Left forelimb (tissue), 1 donor: ENCODE measurements around the gene VAMP5.
A peak's percentile ranks its signal among the peaks of the same experiment; 100 is the strongest.
"Not testable (repeated sequence)": the region's sequence is repeated elsewhere in the genome, so short reads cannot be mapped to it uniquely, and the experiment has no call there.

Experiments
- DNase-seq: peaks from one replicate; pipeline ENCODE4 v3.0.0-alpha.2; 2018; ENCODE audit warnings: low spot score

Gene VAMP5

DNA sequence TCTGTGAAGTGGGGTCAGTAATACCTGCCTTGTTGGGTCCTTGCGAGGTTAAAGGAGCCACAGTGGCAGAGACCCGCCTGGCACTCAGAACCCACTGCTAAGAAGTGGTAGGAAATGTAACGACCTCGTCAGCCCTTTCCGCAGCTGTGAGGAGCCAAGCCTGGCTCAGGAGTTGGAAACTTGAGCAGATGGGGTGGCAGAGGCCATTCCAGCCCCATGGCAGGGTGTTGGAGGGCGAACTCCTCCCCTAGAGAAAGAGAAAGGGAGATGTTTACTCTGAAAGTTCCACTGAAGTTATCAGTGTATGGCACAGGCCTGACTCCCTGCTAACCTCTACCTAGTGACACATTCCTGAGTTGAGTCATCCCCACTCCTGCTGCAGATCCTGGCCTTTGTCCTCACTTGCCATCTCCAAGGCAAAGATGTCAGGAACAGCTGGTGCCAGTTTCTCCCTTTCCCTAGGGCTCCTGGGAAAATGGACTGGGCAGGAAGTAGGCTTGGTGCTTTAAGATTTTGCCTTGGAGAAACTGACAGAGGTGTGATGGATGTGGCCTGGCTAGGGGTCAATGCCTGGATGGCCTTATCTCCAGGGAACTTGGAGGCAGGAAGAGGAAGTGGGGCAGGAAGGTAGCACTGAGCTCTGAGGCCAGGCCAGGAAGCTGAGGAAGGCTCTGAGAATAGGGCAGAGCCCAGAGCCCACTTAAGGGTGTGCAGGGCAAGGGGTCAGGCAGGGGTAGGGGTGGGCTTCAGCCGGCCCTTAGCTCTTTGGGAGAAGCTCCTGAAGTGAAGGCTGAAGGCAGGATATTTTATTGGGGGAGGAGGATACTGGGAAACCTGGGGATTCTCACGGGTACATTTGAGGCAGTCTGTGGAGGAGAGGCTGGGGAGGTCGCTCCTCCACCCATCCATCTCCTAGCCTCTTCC lies 888 bp downstream of the VAMP5 start:
- no peak for DNase-seq

GRCh38 chr2:85585781-85586105 lies 1.5 kb downstream of the VAMP5 start:
- no peak for DNase-seq

DNA sequence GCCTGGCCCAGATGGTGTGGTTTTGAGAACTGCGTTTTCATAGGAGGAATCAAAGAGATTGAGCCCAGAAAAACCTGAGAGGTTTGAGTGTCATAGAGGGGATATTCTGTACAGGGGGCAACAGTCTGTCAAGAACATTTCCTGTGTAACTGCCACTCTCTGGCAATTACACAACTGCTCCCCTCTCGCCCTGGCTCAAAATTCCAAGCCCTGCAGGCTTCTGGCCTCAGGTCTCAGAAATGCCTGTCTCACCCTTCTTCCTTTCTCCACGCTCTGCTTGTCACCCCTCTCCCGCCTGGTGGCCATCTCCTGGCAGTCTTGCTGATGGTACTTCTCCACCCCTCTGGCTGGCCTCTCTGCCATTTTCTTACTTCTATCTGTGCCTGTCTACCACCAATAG lies 4.0 kb downstream of the VAMP5 start:
- DNase-seq = no peak

DNA sequence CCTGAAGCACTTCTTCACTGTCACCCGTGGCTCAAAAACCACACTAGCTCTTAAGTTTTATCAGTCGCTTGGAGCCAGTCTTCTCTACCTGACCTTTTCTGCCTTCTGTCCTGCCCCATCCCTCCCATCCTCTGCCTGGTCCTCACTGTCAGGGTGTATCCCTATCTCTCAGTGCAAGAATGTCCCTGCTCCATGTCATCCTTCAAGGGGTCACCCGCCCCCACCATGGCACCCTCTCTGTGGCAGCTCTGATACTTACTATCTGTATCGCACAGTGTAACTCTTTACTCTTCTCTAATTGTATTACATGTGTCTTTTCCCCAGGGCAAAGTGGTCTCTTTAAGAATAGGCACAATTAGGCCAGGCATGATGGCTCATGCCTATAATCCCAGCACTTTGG lies 4.4 kb downstream of the VAMP5 start:
- no peak for DNase-seq

GRCh38 chr2:85589181-85589580 lies 5.0 kb downstream of the VAMP5 start:
- no peak for DNase-seq

- DNase-seq = no peak
Measured at GRCh38 chr2:85589982-85590791, 6.0 kb downstream of the VAMP5 start.

DNA sequence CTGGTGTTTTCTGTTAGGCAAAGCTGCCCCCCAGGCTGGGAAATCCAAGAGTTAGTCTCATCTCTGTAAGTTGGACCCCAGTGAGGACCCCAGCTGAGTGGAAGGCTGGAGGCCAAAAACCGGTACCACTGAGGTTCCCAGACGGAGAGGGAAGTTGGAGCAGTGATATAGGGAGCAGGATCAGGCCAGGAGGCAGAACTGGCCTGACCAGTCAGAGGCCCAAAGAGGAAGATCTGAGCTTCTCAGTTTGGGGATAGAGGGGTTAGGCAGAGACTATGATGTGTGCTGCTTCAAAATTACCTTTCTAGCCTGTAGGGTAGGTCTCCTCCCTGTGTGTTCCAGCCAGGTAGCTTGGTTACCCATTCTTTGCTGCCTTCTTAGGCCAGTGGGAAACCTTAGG lies 6.7 kb downstream of the VAMP5 start:
- DNase-seq = no peak

- DNase-seq = no peak
Measured at GRCh38 chr2:85591563-85591962, 7.3 kb downstream of the VAMP5 start.

DNA sequence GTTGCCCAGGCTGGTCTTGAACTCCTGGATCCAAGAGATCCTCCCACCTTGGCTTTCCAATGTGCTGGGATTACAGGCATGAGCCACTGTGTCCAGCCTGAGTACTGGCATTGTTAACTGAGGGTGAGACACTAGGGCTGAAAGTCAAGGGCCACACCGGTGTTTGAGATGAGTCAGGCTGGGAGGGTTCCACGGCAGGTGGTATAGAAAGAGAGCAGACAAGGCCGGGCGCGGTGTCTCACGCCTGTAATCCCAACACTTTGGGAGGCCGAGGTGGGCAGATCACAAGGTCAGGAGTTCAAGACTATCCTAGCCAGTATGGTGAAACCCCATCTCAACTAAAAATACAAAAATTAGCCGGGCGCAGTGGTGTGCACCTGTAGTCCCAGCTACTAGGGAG lies 8.1 kb downstream of the VAMP5 start:
- not testable (repeated sequence) for DNase-seq

GRCh38 chr2:85593023-85593422 lies 8.8 kb downstream of the VAMP5 start:
- no peak for DNase-seq

DNA sequence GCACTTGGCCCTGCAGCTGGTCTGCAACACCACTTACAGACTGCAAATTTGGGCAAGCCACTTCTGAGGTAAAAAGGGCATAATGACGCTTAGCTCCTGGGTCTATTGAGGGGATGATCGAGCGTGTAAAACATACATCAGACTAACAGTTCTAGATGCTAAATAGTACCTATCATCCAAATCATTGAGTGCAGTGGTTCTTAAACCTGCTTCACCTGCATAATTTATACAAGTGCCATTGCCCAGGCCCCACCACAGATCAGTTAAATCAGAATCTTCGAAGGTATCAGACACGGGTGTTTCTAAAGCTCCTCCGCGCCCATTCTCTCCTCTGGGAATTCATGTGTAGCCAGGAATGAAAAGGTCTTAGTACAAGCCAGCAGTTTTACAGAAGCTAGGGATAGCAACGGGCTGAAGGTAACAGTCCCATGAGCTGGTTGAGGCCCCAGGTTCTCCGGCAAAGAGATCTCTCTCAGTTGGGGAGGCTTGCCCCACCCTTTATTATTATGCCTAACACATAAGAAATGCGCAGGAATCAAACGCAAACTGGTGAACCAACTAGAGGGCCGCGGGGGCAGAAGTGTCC lies 10.6 kb downstream of the VAMP5 start:
- no peak for DNase-seq

DNA sequence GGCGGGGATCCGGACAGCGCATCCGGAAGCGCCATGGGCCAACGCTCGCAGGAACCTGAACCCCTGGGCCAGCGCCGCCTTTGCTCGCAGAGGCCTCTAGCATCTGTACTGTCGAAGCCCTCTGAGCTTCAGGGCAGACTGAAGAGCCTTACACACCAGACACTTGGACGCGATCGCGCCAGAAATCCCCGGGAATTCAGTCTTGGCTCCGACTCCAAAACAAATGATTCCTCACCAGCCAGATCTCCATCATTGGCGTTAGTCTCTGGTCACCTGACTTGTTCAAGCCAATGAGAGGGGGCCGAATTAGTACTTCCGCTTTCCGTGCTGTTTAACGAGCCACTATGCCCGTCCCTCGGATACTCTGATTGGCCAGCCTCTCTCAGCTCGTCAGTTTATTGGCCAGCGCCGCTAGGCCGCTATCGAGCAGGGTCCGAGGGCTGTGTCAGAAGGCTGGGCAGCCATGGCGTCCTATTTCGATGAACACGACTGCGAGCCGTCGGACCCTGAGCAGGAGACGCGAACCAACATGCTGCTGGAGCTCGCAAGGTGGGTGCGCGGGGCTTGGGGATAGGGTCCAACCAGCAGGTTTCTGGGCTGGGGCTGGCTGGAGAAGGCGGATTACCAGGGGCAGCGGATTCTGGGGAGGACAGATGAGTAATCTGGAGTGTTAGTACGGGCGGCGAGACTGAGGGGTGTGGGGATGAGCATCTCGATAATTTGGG lies 11.2 kb downstream of the VAMP5 start, which contains the start of gene RNF181:
RNF181 (plus strand) TSS at position 445 of the 725 bp plus-strand sequence; CDS start at position 464, 19 bp downstream.
- peak; percentile 93 for DNase-seq

GRCh38 chr2:85596026-85596333 lies 11.7 kb downstream of the VAMP5 start:
- DNase-seq = no peak

- no peak for DNase-seq
Measured at GRCh38 chr2:85596486-85597143, 12.4 kb downstream of the VAMP5 start.

GRCh38 chr2:85597241-85597640 lies 13.0 kb downstream of the VAMP5 start:
- no peak for DNase-seq

DNA sequence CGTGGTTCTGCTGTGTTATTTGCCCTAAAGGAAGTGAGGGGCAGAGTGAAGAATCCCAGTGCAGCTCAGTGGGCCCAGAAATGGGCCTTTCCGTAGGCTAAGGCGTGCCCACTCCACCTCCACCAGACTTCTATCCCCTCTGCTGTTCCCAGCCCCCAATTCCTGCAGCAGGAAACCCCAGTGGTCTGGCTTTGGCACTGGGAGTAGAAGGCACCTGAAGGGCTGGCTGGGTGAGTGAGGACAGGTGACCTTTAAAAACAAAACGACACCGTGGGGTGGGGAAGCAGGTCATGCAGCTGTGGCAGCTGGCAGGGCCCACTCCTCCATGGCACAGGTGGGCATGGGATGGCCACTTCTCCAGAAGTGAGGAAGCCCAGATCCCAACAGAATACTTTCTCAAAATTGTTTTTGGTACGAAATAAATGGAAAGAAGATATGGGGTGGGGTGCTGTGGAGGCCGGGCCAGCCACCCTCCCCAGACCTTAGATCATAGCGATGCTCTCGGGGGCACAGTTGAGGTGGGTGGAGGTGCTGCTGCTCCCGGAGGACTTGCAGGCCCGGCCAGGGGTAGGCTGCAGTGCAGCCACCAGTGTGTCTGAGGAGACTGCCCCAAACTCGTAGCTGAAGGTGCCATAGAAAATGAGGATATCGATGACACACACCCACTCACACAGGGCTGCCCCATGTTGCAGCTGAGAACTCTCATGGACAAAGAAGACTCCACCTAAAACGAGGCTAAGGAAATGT lies 14.5 kb downstream of the VAMP5 start:
- no peak for DNase-seq

- DNase-seq = no peak
Measured at GRCh38 chr2:85599468-85600234, 15.4 kb downstream of the VAMP5 start.

DNA sequence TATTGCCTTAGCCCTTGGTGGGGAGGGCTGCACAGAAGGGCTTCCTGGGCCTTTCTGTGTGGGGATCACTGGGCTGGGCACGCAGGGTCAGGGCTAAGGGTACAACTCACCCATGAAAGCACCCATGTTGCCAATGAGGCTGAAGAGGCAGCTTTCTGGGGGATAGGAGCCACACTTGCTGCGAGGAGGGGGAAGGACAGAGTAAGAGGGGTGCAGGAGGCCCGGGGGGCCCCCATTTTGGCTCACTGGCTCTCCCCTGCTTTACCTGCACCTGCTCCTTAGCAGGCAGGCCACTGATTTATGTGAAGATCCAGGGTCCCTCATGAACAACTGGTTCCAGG lies 16.0 kb downstream of the VAMP5 start:
- no peak for DNase-seq

GRCh38 chr2:85600951-85601770 lies 16.9 kb downstream of the VAMP5 start:
- DNase-seq = no peak
